ENCODE data around the gene RPL21. TPM values are rescaled to one million over a fixed set of nuclear protein-coding genes. Genes with fewer than 3 reads are reported as not detected.

The RPL21 gene
- total RNA-seq, 2 donors from 2014 or later: 500 to 811 TPM

GRCh38 chr13:27252467-27252866, 1.1 kb downstream of the RPL21 start:
- no peak for TF ChIP-seq POLR2A (IDR thresholded peaks at IDR 0.05)
- ATAC-seq (no peak), DNase-seq (no peak)
- Histone ChIP-seq H3K36me3 (replicated peaks in 1 of 2; ENCODE audit: insufficient read depth in 1 of 2, low read depth in 2 of 2) (peaks cover 0 to 8% of the 10 kb centered on the region in 2 donors), H3K9me3 (no peaks in the 10 kb centered on the region), H3K4me3 (peak overlapping the region; percentile 58 to 74), H3K27me3 (no peaks in the 10 kb centered on the region), H3K27ac (peak overlapping the region in 3 of 4 donors; percentile 84 to 95 (median 94)), H3K4me1 (peaks cover 35% of the 10 kb centered on the region)
- intact Hi-C loops (cut with DNase I): no loop called here

GRCh38 chr13:27257233-27257568, 5.8 kb downstream of the RPL21 start:
- TF ChIP-seq CTCF (IDR thresholded peaks at IDR 0.05) (no peak), POLR2A (IDR thresholded peaks at IDR 0.05) (no peak)
- Histone ChIP-seq H3K9me3 (no peaks in the 10 kb centered on the region), H3K4me1 (peaks cover 29% of the 10 kb centered on the region), H3K27me3 (no peaks in the 10 kb centered on the region), H3K27ac (no peak overlapping the region), H3K36me3 (replicated peaks in 1 of 2; ENCODE audit: insufficient read depth in 1 of 2, low read depth in 2 of 2) (peaks cover 0 to 8% of the 10 kb centered on the region in 2 donors), H3K4me3 (no peak overlapping the region)
- WGBS, 2 donors: 75 to 81% methylated on average over 3 of the region's 3 CpGs
- intact Hi-C loops (cut with DNase I): no loop called here
- peak; percentile 23 for ATAC-seq
- DNase-seq: no peak

- Histone ChIP-seq H3K27me3 (no peaks in the 10 kb centered on the region), H3K9me3 (no peaks in the 10 kb centered on the region), H3K27ac (no peak overlapping the region), H3K4me3 (no peak overlapping the region), H3K4me1 (peaks cover 29% of the 10 kb centered on the region), H3K36me3 (replicated peaks in 1 of 2; ENCODE audit: insufficient read depth in 1 of 2, low read depth in 2 of 2) (peaks cover 0 to 8% of the 10 kb centered on the region in 2 donors)
- TF ChIP-seq POLR2A (IDR thresholded peaks at IDR 0.05): no peak
- TF ChIP-seq CTCF (IDR thresholded peaks at IDR 0.05): no peak
- WGBS, 2 donors: 84% methylated on average over 11 of the region's 11 CpGs
- intact Hi-C loops (cut with DNase I): no loop called here
- no peak for ATAC-seq
- DNase-seq: no peak
Measured at GRCh38 chr13:27257648-27258253, 6.4 kb downstream of the RPL21 start.

GRCh38 chr13:27258637-27259386, 7.5 kb downstream of the RPL21 start:
- H3K4me1 ChIP-seq: peaks cover 20% of the 10 kb centered on the region
- H3K36me3 ChIP-seq (replicated peaks in 1 of 2; ENCODE audit: insufficient read depth in 1 of 2, low read depth in 2 of 2): peaks cover 0 to 8% of the 10 kb centered on the region in 2 donors
- no peak overlapping the region for H3K27ac ChIP-seq
- no peak for ATAC-seq
- no peak for DNase-seq
- H3K9me3 ChIP-seq: no peaks in the 10 kb centered on the region
- no peak overlapping the region for H3K4me3 ChIP-seq
- intact Hi-C loops (cut with DNase I): no loop called here
- WGBS, 2 donors: 87 to 92% methylated on average over 5 of the region's 5 CpGs
- TF ChIP-seq CTCF (IDR thresholded peaks at IDR 0.05) (no peak), POLR2A (IDR thresholded peaks at IDR 0.05) (no peak)
- no peaks in the 10 kb centered on the region for H3K27me3 ChIP-seq

GRCh38 chr13:27259831-27260230, 8.5 kb downstream of the RPL21 start:
- no peak for TF ChIP-seq POLR2A (IDR thresholded peaks at IDR 0.05)
- TF ChIP-seq CTCF (IDR thresholded peaks at IDR 0.05): no peak

More at GRCh38 chr13:27259831-27260230, 8.5 kb downstream of the RPL21 start:
- WGBS, 2 donors: 54 to 74% methylated on average over 2 of the region's 2 CpGs
- Histone ChIP-seq H3K27me3 (no peaks in the 10 kb centered on the region), H3K9me3 (no peaks in the 10 kb centered on the region), H3K27ac (peak overlapping the region in 1 of 4 donors; percentile 21), H3K4me3 (no peak overlapping the region), H3K4me1 (peaks cover 10% of the 10 kb centered on the region), H3K36me3 (replicated peaks in 1 of 2; ENCODE audit: insufficient read depth in 1 of 2, low read depth in 2 of 2) (peaks cover 0 to 8% of the 10 kb centered on the region in 2 donors)
- ATAC-seq: no peak
- DNase-seq: no peak
- intact Hi-C loops (cut with DNase I): no loop called here

Measured in body of pancreas (tissue), 4 donors.